ENCODE data around the gene DCUN1D2.

DNA sequence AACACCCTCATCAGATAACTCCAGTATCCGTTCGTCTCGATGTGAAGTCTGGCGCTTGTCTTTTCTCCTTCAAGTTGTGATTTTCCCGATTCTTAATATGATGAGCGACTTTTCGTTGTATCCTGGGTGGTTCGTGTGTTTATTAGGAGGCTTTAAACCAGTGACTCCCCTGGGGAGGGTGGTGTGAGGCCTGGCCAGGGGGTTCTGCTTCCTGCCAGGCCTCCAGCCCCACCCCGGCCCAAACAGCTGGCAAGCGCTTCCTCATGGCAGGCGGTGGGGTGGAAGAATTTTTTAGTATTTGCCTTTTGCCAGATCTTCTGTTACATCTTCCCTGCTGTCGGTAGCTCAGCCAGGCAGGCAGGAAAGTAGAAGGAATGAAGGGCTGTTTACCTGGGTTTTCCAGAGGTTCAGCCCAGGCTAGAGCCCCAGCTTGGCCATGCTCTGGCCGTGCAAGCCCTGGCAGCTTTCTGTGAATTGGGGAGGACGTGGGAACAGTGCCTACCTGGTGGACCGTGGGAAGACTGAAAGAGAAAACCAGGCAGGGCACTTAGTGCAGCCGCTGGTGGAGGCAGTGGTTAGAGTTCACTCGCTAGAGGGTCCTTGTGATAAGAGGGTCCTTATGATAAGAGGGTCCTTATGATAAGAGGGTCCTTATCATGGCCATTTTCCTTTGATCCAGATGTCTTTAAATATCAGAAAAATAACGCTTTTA, 37.7 kb upstream of the DCUN1D2 start:
- TF ChIP-seq, protein P1, sequence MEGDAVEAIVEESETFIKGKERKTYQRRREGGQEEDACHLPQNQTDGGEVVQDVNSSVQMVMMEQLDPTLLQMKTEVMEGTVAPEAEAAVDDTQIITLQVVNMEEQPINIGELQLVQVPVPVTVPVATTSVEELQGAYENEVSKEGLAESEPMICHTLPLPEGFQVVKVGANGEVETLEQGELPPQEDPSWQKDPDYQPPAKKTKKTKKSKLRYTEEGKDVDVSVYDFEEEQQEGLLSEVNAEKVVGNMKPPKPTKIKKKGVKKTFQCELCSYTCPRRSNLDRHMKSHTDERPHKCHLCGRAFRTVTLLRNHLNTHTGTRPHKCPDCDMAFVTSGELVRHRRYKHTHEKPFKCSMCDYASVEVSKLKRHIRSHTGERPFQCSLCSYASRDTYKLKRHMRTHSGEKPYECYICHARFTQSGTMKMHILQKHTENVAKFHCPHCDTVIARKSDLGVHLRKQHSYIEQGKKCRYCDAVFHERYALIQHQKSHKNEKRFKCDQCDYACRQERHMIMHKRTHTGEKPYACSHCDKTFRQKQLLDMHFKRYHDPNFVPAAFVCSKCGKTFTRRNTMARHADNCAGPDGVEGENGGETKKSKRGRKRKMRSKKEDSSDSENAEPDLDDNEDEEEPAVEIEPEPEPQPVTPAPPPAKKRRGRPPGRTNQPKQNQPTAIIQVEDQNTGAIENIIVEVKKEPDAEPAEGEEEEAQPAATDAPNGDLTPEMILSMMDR (IDR thresholded peaks at IDR 0.05) = no peak
- no peak for TF ChIP-seq POLR2A (IDR thresholded peaks at IDR 0.05)
- TF ChIP-seq EP300 (IDR thresholded peaks at IDR 0.05) = no peak

Measured in ovary (tissue), 3 donors.